ENCODE measurements around the gene NPDC1.
"Not testable (repeated sequence)": the region's sequence is repeated elsewhere in the genome, so short reads cannot be mapped to it uniquely, and the experiment has no call there.

NPDC1 gene

DNA sequence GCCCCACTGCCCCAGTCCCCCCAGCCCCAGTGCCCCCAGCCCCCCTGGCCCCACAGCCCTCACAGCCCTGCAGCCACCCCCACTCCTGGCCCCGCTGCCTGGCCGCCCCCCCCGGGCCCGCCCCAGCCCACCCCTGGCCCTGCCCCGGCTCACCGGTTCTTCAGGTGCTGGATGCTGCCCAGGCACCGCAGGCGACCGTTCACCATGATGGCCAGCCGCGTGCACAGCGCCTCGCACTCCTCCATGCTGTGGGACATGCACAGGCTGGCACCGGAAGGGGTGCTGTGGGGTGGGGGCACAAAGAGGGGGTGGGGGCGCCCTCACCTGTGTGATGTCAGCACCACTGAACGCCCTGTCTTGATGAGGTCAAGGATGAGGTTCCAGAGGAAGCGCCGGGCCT, 36.8 kb downstream of the NPDC1 start:
- no peak for DNase-seq

GRCh38 chr9:137008312-137008711, 37.7 kb downstream of the NPDC1 start:
- no peak for DNase-seq

- no peak for DNase-seq
Measured at GRCh38 chr9:137007816-137008270, 38.1 kb downstream of the NPDC1 start.

GRCh38 chr9:137007108-137007815, 38.7 kb downstream of the NPDC1 start:
- no peak for DNase-seq

DNA sequence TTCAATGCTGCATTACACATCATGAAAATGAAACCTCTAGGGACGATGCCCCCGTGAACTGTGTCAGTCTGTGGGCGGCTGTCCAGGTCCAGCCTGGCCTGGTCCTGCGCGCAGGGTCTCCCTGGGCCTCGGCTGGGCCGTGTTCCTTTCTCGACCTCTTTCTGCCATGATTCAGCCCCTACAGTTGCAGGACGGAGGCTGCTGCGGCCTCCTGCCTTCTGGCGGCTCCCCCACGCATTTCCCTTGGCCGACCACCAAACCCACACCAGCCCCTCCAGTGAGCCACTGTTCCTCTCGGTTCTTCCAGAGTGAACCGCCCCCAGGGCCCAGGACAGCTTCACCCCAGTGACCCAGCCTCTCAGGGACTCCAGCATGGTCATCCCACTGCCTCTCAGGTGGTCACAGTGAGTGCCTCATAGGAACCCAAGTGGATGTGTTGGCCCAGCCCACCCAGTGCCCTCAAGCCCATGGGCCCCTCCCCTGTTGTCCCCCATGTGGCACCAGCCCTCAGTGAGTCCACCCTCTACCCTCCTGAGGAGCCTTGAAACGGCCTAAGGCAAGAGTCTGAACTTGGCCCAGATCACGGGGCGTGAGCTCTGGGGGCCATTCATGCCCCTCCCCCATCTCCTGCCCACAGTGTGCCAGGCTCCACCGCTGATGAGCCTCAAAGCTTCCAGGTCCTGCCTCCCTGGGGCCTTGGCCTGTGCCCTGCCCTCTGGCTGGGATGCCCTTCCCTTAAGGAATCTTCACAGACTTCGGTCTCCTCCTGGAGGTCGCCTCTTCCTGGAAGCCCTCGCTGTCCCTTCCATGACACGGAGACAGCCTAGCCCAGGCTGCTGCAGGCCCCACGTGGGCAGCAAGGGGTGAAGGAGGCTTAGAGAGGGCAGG, 39.6 kb downstream of the NPDC1 start:
- DNase-seq, result no peak

GRCh38 chr9:137004285-137004684, 41.7 kb downstream of the NPDC1 start:
- not testable (repeated sequence) for DNase-seq

DNA sequence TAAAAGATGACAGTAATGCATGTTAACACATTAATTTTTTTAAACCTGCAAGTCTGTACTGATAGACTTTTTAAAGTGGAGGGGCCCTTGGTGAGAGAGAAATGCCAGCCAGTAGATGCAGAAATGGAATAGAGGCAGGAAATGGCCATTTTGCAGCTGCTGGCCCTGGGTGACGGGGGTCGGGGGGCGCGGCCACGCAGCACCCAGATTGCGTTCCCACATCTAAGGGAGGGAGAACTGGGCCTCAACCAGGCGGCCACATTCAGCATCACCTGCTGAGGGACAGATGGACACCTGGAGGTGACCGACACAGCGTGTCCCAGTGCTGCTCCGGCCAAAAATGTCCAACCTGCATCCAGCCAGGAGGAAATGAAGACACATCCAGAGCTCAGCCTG, 43.3 kb downstream of the NPDC1 start:
- no peak for DNase-seq

DNA sequence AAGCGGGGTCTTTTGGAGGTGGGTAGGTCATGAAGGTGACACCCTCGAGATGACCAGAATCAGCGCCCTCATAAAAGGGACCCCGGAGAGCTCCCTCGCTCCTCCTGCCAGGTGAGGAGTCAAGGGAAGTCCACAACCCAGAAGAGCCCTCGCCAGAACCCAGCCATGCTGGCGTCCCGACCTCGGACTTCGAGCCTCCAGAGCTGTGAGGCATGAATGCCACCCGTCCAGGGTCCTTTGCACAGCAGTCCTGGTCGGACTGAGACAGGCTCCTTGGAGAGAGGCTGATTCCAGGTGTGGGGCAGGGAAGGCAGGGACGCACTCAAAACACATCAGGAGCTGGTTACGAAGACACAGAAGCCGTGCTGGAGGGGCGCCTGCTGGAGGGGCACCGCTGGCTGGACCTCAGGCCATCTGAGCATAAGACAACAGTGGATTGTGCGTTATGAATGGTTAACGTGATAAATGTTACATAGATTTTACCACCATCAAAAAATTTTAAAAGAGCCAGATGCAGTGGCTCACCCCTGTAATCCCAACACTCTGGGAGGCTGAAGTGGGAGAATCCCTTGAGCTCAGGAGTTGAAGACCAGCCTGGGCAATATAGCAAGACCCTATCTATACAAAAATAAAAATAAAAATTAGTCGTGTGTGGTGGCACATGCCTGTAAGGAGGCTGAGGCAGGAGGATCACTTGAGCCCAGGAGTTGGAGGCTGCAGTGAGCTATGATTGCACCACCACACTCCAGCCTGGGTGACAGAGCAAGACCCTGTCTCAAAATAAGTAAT, 43.9 kb downstream of the NPDC1 start:
- DNase-seq, result no peak

GRCh38 chr9:137000177-137000930, 45.6 kb downstream of the NPDC1 start:
- DNase-seq, result no peak

DNA sequence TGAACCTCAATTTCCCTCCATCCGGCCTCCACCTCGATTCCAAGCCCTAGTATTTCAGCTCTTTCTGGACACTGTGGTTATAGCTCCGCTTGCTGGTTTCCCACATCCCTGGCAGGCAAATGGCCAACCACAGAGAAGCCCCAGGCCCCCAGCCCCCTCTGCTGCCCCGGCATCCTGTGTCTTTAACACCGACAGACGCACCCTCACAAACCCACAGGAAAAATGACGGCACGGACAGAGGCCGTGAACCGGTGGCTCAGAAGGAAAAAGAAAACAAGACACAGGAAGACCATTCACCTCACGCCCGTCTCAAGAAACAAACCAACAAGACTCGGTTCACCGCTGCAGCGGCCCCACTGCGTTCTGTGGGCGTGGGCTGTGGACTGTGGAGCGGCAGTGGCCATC, 48.1 kb downstream of the NPDC1 start:
- DNase-seq, result no peak

DNA sequence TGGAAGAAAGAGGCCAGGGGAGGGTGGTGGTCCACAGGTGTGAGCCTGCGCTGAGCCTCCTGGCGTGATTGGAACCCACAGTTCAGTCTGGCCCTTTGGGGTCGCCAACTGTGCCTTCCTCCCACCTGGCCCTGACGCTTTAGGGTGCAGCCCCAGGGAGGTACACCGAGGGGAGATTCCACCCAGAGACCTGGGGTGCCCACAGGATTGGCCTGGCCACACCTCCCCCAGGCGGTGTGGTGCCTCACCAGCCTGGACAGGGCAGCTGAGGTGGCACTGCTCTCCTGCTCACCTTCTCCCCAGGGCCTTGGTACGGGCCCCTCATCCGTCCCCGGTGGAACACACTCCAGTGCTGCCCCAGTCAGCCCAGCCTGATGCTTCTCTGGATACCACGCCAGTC, 48.6 kb downstream of the NPDC1 start:
- DNase-seq, result no peak

- no peak for DNase-seq
Measured at GRCh38 chr9:136996361-136997292, 49.4 kb downstream of the NPDC1 start, which contains the start of gene CLIC3. CLIC3 (minus strand) TSS chr9:136996568; CDS start chr9:136996543, 25 bp downstream.

DNA sequence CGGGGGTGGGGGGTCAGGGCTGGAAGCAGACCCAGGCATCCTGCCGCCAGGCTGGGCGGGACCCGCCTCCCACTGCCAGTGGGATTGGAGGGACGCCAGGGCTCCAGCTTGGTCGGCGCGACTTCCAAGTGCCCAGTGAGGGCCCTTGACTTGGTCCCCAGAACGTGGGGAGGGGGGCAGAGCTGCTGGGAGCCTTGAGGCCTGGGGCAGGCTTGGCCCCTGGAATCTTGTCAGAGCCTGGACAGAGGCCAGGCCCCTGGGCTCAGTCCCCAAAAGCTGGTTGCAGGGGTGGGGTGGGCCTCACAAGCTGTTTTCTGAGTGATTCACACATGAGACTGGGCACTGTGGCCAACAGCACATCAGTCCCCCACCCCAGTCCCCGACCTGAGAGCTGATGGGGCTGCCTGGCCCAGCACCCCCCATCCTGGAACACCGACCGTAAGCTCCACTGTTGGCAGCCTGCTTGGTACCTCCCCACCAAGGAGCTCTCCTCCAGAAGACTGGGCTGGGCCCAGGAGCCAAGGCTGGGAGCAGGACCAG, 50.1 kb downstream of the NPDC1 start:
- no peak for DNase-seq

- no peak for DNase-seq
Measured at GRCh38 chr9:136995362-136995761, 50.6 kb downstream of the NPDC1 start.

DNA sequence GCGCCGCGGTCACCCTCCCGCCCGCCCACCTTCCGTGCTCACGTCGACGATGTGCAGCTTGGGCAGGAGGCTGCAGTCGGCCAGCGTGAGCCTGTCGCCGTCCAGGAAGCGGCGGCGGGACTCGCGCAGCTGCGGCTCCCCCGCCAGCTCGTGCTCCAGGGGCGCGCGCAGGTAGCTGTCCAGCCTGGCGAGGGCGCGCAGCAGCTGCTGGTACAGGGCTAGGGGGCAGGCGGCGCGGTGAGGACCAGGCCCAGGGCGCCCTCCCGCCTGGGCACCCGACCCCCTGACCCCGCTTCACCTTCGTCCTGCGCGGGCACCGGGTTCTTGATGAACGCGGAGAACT, 51.1 kb downstream of the NPDC1 start:
- no peak for DNase-seq

GRCh38 chr9:136994180-136994887, 51.6 kb downstream of the NPDC1 start:
- no peak for DNase-seq

- no peak for DNase-seq
Measured at GRCh38 chr9:136992819-136993369, 53.1 kb downstream of the NPDC1 start.

DNA sequence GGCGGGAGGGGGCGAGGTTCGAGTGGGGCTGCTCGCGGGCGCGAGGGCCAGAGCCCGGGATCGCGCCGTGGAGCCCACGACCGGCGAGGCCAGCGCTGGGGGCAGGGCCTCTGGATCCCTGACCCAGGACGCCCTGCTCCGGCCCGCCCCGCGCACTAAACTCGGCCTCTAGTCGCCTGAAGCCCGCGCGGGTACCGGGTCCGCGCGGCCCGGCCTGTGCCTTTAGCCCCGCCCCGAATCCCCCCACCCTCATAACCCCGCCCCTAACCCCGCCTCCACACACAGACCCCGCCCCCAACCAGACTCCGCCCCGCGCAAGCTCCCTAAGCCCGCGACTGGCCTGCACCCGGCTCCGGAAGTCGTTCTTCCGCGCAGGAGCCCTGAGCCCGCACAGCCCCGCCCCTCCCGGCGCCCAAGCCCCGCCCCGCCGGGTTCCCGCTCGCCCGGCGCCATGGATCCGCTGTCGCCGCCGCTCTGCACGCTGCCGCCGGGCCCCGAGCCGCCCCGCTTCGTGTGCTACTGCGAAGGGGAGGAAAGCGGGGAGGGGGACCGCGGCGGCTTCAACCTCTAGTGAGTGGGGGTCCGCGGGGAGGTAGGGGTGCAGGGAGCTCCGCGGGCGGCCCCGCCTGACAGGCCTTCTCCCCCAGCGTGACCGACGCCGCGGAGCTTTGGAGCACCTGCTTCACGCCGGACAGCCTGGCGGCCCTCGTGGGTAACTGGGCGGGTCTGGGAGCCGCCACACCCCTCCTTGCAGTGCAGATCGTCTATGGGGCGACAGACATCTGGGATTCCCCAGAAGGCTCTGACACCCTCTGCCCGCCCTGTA, 53.8 kb downstream of the NPDC1 start, which contains the start of gene PAXX:
TSS of gene PAXX (plus strand) at position 430 of the 826 bp plus-strand sequence. CDS start at position 452, 22 bp downstream.
- peak; percentile 75 to 89 for DNase-seq

All from SW 1271 (cell line).